Esophagus muscularis mucosa (tissue), 4 donors: ENCODE results near the gene PTF1A. TPM values are rescaled to one million over a fixed set of nuclear protein-coding genes. Genes with fewer than 3 reads are reported as not detected.

Experiments
- DNase-seq: peaks from one replicate; pipeline ENCODE4 v3.0.0-alpha.2; 2017; ENCODE audit errors: extremely low spot score
- H3K27ac ChIP-seq, 4 donors: fragments of 200-600 bp; sonication (generic); replicated peaks in 1 of 4; 1 replicate in 3 of 4; 2 replicates in 1 of 4; pipeline ENCODE4 v1.5.1; 2016 to 2019; ENCODE audit warnings: mild to moderate bottlenecking in 1 of 4
- H3K27me3 ChIP-seq, 4 donors: fragments of 200-600 bp; sonication (generic); one replicate each; pipeline versions ENCODE4 v1.5.1 to v1.6.0; 2016 to 2019
- H3K36me3 ChIP-seq, 4 donors: fragments of 200-600 bp; sonication (generic); one replicate each; pipeline ENCODE4 v1.5.1; 2016 to 2019
- H3K4me1 ChIP-seq, 4 donors: fragments of 200-600 bp; sonication (generic); one replicate each; pipeline ENCODE4 v1.5.1; 2016 to 2019
- H3K4me3 ChIP-seq, 4 donors: fragments of 200-600 bp; sonication (generic); 1 replicate in 2 of 4; 2 replicates in 2 of 4; pipeline ENCODE4 v1.5.1; 2016 to 2019; ENCODE audit warnings: mild to moderate bottlenecking in 4 of 4, moderate library complexity in 1 of 4
- H3K9me3 ChIP-seq, 4 donors: fragments of 200-600 bp; sonication (generic); 1 replicate in 3 of 4; 2 replicates in 1 of 4; pipeline ENCODE4 v1.5.1; 2016 to 2019
- CTCF ChIP-seq, 3 experiments: fragments of 200-600 bp in 2 of 3; fragments of 450-650 bp in 1 of 3; sonication (generic) in 2 of 3; IDR thresholded peaks; one replicate each; pipeline ENCODE4 v1.5.1; 2017 to 2019; ENCODE audit warnings: antibody characterized with exemption in 3 of 3, mild to moderate bottlenecking in 2 of 3, moderate library complexity in 1 of 3
- EP300 ChIP-seq: sonication (generic); formaldehyde crosslinking; IDR thresholded peaks from one replicate; pipeline ENCODE4 v1.6.1; 2017; ENCODE audit warnings: antibody characterized with exemption
- POLR2A ChIP-seq: fragments of 450-650 bp; IDR thresholded peaks from one replicate; pipeline ENCODE4 v1.6.1; 2017; ENCODE audit warnings: antibody characterized with exemption, moderate library complexity, mild to moderate bottlenecking, low read depth
- POLR2AphosphoS5 ChIP-seq, 2 donors: sonication (generic); formaldehyde crosslinking; IDR thresholded peaks; one replicate each; pipeline ENCODE4 v1.6.1; 2017; ENCODE audit warnings: antibody characterized with exemption in 2 of 2
- WGBS: methylation state at CpG from one replicate; pipeline ENCODE4 v1.1.5; 2018; 5-methylcytosine and 5-hydroxymethylcytosine counted together
- intact Hi-C: fragments of 100-400 bp; cut with DNase I; formaldehyde crosslinking; loops from one replicate; pipeline ENCODE4 v1.15.1; 2023
- total RNA-seq, 4 donors: library from RNA; depleted of rRNA; stranded (reverse); fragments of >200 nt; gene quantifications; one replicate each; pipeline versions ENCODE4 v1.1.0 to v1.2.1, GENCODE V29; 2016

Gene PTF1A
- total RNA-seq, 4 donors from 2014 or later, result not detected

GRCh38 chr10:23187155-23187554, 5.0 kb upstream of the PTF1A start:
- intact Hi-C loops, result no loop called here
- Histone ChIP-seq H3K4me3 (no peak overlapping the region), H3K9me3 (no peaks in the 10 kb centered on the region), H3K27me3 (peaks cover 0 to 73% (median 10%) of the 10 kb centered on the region in 4 donors), H3K4me1 (peaks cover 0 to 11% (median 6%) of the 10 kb centered on the region in 4 donors), H3K27ac (no peak overlapping the region), H3K36me3 (no peaks in the 10 kb centered on the region)
- DNase-seq, result no peak
- WGBS, result 69% methylated on average over 1 of the region's 1 CpG
- TF ChIP-seq EP300, result no peak
- no peak for TF ChIP-seq POLR2AphosphoS5 (IDR thresholded peaks at IDR 0.05)
- no peak for TF ChIP-seq CTCF (IDR thresholded peaks at IDR 0.05)
- no peak for TF ChIP-seq POLR2A

GRCh38 chr10:23189024-23189423, 3.1 kb upstream of the PTF1A start:
- intact Hi-C loops, result no loop called here
- Histone ChIP-seq H3K36me3 (no peaks in the 10 kb centered on the region), H3K4me1 (peaks cover 0 to 25% (median 14%) of the 10 kb centered on the region in 4 donors), H3K4me3 (no peak overlapping the region), H3K27me3 (peaks cover 0 to 87% (median 14%) of the 10 kb centered on the region in 4 donors), H3K27ac (no peak overlapping the region), H3K9me3 (no peaks in the 10 kb centered on the region)
- DNase-seq, result no peak
- 12% methylated on average over 5 of the region's 5 CpGs for WGBS
- TF ChIP-seq EP300 (no peak), POLR2AphosphoS5 (IDR thresholded peaks at IDR 0.05) (no peak), POLR2A (no peak), CTCF (IDR thresholded peaks at IDR 0.05) (no peak)

GRCh38 chr10:23190872-23191763, 994 bp upstream of the PTF1A start:
- DNase-seq, result no peak
- Histone ChIP-seq H3K27me3 (peaks cover 0 to 99% (median 26%) of the 10 kb centered on the region in 4 donors), H3K9me3 (no peaks in the 10 kb centered on the region), H3K4me1 (peaks cover 8 to 33% (median 21%) of the 10 kb centered on the region in 4 donors), H3K27ac (no peak overlapping the region), H3K36me3 (no peaks in the 10 kb centered on the region), H3K4me3 (no peak overlapping the region)
- intact Hi-C loops, result no loop called here
- WGBS, result 2% methylated on average over 32 of the region's 36 CpGs
- TF ChIP-seq POLR2AphosphoS5 (IDR thresholded peaks at IDR 0.05) (no peak), POLR2A (no peak), EP300 (no peak), CTCF (IDR thresholded peaks at IDR 0.05) (no peak)

- no peak for TF ChIP-seq POLR2AphosphoS5 (IDR thresholded peaks at IDR 0.05)
- Histone ChIP-seq H3K27ac (no peak overlapping the region), H3K4me1 (peaks cover 8 to 33% (median 21%) of the 10 kb centered on the region in 4 donors), H3K9me3 (no peaks in the 10 kb centered on the region), H3K4me3 (peak overlapping the region in 2 of 4 donors; percentile 1 to 14), H3K36me3 (no peaks in the 10 kb centered on the region), H3K27me3 (peaks cover 0 to 99% (median 27%) of the 10 kb centered on the region in 4 donors)
- WGBS, result 3% methylated on average over 31 of the region's 100 CpGs
- intact Hi-C loops, result no loop called here
- peak; percentile 34 for DNase-seq
Measured at GRCh38 chr10:23192712-23193434, 761 bp downstream of the PTF1A start.

GRCh38 chr10:23193435-23194074, 1.4 kb downstream of the PTF1A start:
- Histone ChIP-seq H3K27me3 (peaks cover 0 to 99% (median 32%) of the 10 kb centered on the region in 4 donors), H3K4me3 (no peak overlapping the region), H3K27ac (no peak overlapping the region), H3K9me3 (no peaks in the 10 kb centered on the region), H3K4me1 (peaks cover 8 to 33% (median 21%) of the 10 kb centered on the region in 4 donors), H3K36me3 (no peaks in the 10 kb centered on the region)
- intact Hi-C loops, result no loop called here
- TF ChIP-seq POLR2A (no peak), CTCF (IDR thresholded peaks at IDR 0.05) (no peak), POLR2AphosphoS5 (IDR thresholded peaks at IDR 0.05) (no peak), EP300 (no peak)
- WGBS, result 9% methylated on average over 19 of the region's 19 CpGs
- DNase-seq, result peak; percentile 29
